Measurements from ENCODE around the gene MYH7.
"Not testable (repeated sequence)": the region's sequence is repeated elsewhere in the genome, so short reads cannot be mapped to it uniquely, and the experiment has no call there.

MYH7 gene

GRCh38 chr14:23430016-23430722 lies 5.3 kb downstream of the MYH7 start:
- no peak for DNase-seq (ENCODE audit: low read depth)

GRCh38 chr14:23428686-23429495 lies 6.6 kb downstream of the MYH7 start:
- DNase-seq (ENCODE audit: low read depth) = no peak

- DNase-seq (ENCODE audit: low read depth) = not testable (repeated sequence)
Measured at GRCh38 chr14:23425798-23426197, 9.7 kb downstream of the MYH7 start.

DNA sequence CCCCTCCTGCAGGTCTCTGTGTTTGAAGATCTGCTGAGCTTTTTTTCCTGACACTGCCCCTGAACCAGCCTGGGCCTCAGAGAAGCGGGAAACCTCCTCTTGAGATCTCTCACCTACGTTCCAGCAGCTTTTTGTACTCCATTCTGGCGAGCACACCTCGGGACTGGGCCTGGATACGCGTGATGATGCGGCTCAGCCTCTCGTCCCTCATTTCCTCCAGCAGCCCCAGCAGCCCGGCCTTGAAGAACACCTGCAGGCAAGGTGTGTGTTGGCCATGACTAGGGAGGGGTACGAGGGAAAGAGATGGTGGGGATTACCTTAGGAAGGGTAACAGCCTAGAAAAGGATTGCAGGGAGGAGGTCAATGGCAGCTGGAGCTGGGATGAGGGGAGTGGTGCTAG lies 10.3 kb downstream of the MYH7 start:
- DNase-seq (ENCODE audit: low read depth) = no peak

- no peak for DNase-seq (ENCODE audit: low read depth)
Measured at GRCh38 chr14:23423657-23424056, 11.8 kb downstream of the MYH7 start.

- no peak for DNase-seq (ENCODE audit: low read depth)
Measured at GRCh38 chr14:23421594-23421993, 13.9 kb downstream of the MYH7 start.

DNA sequence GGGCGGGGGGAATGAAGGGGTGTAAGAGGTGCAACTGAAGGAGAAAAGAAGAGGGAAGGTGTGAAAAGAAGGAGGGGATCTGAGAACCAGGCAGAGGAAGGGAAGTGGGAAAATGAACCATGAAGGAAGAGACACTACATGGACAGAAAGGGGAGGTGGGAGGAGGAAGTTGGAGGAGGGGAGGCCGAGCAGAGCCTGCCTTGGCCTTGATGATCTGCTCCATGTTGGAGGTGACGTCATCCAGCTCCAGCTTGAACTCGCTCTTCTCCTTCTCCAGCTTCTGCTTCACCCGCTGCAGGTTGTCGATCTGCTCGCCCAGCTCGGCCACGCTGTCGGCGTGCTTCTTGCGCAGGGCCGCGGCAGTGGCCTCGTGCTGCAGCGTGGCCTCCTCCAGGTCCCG lies 15.8 kb downstream of the MYH7 start:
- not testable (repeated sequence) for DNase-seq (ENCODE audit: low read depth)

DNA sequence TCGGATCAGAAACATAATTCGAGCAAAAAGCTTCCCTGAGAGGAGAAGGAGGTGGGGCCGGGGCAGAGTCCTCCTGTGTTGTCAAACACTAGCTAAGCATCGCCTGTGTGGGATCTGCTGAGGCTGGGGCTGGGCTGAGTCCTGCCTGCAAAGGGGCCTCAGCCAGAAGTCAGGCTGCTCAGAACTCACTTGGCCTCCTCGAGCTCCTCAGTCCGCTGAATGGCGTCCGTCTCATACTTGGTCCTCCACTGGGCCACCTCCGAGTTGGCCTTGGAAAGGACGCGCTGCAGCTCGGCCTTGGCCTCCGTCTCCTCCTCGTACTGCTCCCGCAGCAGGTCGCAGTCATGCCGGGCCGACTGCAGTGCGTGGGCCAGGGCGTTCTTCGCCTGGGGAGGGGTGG lies 17.4 kb downstream of the MYH7 start:
- no peak for DNase-seq (ENCODE audit: low read depth)

GRCh38 chr14:23417269-23417668 lies 18.2 kb downstream of the MYH7 start:
- DNase-seq (ENCODE audit: low read depth) = not testable (repeated sequence)

- no peak for DNase-seq (ENCODE audit: low read depth)
Measured at GRCh38 chr14:23416801-23417200, 18.7 kb downstream of the MYH7 start.

DNA sequence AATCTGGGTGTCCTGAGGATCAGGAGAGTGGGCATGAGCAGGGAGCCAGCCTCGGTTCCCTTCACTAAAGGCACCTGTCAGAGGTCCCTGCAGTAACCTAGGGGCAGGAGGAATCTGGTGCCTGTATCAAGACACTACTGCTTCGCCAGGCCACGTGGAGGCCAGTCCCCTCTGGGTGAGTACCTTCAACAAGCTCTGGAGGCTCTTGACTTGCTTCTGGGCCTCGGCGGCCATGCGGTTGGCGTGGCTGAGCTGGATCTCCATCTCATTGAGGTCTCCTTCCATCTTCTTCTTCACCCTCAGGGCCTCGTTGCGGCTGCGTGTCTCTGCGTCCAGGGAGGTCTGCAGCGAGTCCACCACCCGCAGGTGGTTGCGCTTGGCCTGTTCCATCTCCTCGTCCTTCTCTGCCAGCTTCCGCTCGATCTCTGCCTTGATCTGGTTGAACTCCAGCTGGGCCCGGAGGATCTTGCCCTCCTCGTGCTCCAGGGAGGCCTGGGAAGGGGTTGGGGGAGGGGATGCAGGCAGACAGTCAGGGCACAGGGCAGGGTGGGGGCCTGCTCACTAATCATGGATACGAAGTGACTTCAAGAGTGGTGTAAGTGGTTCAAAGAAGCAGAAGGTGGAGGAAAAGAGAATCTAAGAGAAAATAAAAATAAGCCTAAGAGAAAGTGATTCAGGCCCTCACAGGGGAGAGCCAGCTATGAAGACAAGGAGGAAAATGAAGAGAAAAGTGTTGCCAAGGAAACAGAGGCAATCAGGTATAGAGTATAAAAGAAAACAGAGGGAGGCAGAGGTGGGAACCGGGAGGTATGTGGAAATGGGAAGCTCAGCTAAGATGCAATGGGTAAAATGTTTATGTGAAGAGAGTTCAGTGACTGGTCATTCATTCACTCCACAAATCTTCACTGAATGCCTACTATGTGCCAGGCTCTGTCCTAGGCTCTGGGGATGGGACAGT lies 19.4 kb downstream of the MYH7 start:
- DNase-seq (ENCODE audit: low read depth) = no peak

GRCh38 chr14:23414906-23415820 lies 20.3 kb downstream of the MYH7 start:
- DNase-seq (ENCODE audit: low read depth) = no peak

DNA sequence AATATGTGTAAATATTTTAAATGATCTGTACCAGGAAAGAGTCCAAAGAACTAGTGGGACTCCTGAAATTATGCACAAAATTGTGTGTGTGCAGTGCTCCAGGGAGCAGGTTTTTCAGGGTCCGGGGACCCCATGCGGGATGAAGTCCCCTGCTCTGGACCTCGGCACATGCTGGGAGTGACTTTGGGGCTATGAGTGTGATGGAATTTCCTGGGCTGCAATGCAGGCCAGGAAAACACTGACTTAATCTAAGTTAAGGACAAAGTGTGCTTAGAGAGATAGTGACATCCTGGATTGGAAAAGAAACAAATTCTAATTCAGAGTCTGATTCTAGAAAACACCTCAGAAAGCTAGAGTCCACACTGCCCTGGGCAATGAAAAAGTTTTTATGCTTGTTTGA lies 21.2 kb downstream of the MYH7 start:
- no peak for DNase-seq (ENCODE audit: low read depth)

GRCh38 chr14:23413681-23414080 lies 21.8 kb downstream of the MYH7 start:
- no peak for DNase-seq (ENCODE audit: low read depth)

GRCh38 chr14:23411563-23412525 lies 23.6 kb downstream of the MYH7 start:
- no peak for DNase-seq (ENCODE audit: low read depth)

- no peak for DNase-seq (ENCODE audit: low read depth)
Measured at GRCh38 chr14:23409966-23410635, 25.4 kb downstream of the MYH7 start.

DNA sequence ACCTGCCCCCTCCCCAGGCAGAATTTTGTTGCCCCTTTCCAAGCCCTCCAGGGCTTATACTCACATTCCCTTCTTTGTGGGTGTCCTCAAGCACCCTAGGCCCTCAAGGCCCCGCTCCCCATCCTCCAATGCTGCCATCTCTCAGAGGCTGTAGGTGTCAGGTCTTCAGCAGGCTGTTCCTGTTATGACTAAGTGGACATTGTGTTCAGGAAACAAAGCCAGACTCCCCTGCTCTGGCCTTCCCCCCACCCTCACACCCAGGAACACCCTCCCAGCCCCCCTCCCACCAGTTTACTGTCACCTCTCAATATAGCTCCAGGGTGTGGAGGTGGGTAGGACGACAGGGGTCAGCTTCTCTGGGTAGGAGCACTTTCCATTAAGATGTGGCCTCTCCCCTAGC lies 26.0 kb downstream of the MYH7 start:
- no peak for DNase-seq (ENCODE audit: low read depth)

GRCh38 chr14:23408307-23408630 lies 27.2 kb downstream of the MYH7 start:
- no peak for DNase-seq (ENCODE audit: low read depth)

GRCh38 chr14:23407516-23408306 lies 27.7 kb downstream of the MYH7 start, which contains the start of gene MYH6:
TSS of gene MYH6 (minus strand) at chr14:23408273. CDS start at chr14:23407223, 1,050 bp downstream.
- no peak for DNase-seq (ENCODE audit: low read depth)

Measured in stromal cell of bone marrow (primary cell).